K562 (cell line): ENCODE results near the gene KAZN. TPM values are rescaled to one million over a fixed set of nuclear protein-coding genes. Genes with fewer than 3 reads are reported as not detected.

Experiments
- ATAC-seq: fragments of 200-7000 bp; cut with Tn5 transposase; 3 replicates; pipeline ENCODE4 v1.9.1; 2020; ENCODE audit warnings: moderate library complexity
- BruUV-seq: library from RNA; stranded (reverse); fragments of 400-500 nt; replicated peaks from 2 replicates; lab custom pipeline; 2021; lab: Mats Ljungman, UMichigan
- CTCF ChIA-PET: fragments of 300-600 bp; formaldehyde crosslinking; extraction: SDS; loops from one replicate; lab custom pipeline; 2021; ENCODE audit warnings: low intra/inter-chr PET ratio; lab: Yijun Ruan, JAX
- POLR2A ChIA-PET: fragments of 300-600, 350-650 bp; sonication (Branson Sonifier 250); formaldehyde crosslinking; extraction: SDS; loops from one replicate; lab custom pipeline; 2021; ENCODE audit warnings: antibody characterized with exemption, inconsistent platforms; lab: Yijun Ruan, JAX
- DNase-seq, 4 experiments: peaks; one replicate each; pipeline versions ENCODE4 v3.0.0 to v3.0.0-alpha.2; 2011 to 2018; ENCODE audit warnings: low spot score in 3 of 4, mixed read lengths in 3 of 4; ENCODE audit errors: extremely low read depth in 1 of 4
- FAIRE-seq: peaks from 2 replicates; lab custom pipeline; 2011; peaks lifted over from hg19 to GRCh38; lab: Jason Lieb, UNC
- H2AFZ ChIP-seq: 2 replicates; pipeline ENCODE4 v1.6.0; 2011; ENCODE audit warnings: low read depth, low read length, control low read depth, inconsistent platforms
- H3K27ac ChIP-seq: fragments of 200-600 bp; 3 replicates; pipeline ENCODE4 v1.8.0; 2011; ENCODE audit warnings: low read depth, mild to moderate bottlenecking, control low read depth, inconsistent platforms, low read length, moderate library complexity, mixed read lengths; ENCODE audit errors: extremely low read depth
- H3K27me3 ChIP-seq, 2 experiments: fragments of 300-600 bp in 1 of 2; 2 replicates in 1 of 2; 3 replicates in 1 of 2; pipeline versions ENCODE4 v1.6.0 to v1.8.0; 2011; ENCODE audit warnings: inconsistent platforms in 2 of 2, low read length in 2 of 2, mild to moderate bottlenecking in 1 of 2, mixed read lengths in 1 of 2, moderate library complexity in 1 of 2; ENCODE audit not compliant: control insufficient read depth in 2 of 2, insufficient read depth in 2 of 2
- H3K36me3 ChIP-seq: fragments of 300-600 bp; 3 replicates; pipeline ENCODE4 v1.8.0; 2011; ENCODE audit warnings: mild to moderate bottlenecking, low read length, inconsistent platforms; ENCODE audit not compliant: control insufficient read depth, insufficient read depth
- H3K4me1 ChIP-seq, 2 experiments: fragments of 200-600 bp in 1 of 2; replicated peaks in 1 of 2; 2 replicates in 1 of 2; 3 replicates in 1 of 2; pipeline versions ENCODE4 v1.5.1 to v1.8.0; 2011; ENCODE audit warnings: inconsistent platforms in 2 of 2, low read length in 2 of 2, mild to moderate bottlenecking in 1 of 2, mixed read lengths in 1 of 2, moderate library complexity in 1 of 2; ENCODE audit not compliant: control insufficient read depth in 2 of 2, insufficient read depth in 2 of 2
- H3K4me2 ChIP-seq: 2 replicates; pipeline ENCODE4 v1.6.1; 2011; ENCODE audit warnings: low read length, control low read depth, inconsistent platforms, mixed read lengths; ENCODE audit not compliant: insufficient read depth
- H3K4me3 ChIP-seq: fragments of 200-600 bp; sonication (generic), shearing (Covaris generic); 2 replicates; pipeline ENCODE4 v1.5.1; 2016; ENCODE audit warnings: control low read depth, inconsistent platforms
- H3K79me2 ChIP-seq: fragments of 200-600 bp; 3 replicates; pipeline ENCODE4 v1.8.0; 2011; ENCODE audit warnings: low read length, inconsistent platforms; ENCODE audit not compliant: control insufficient read depth, insufficient read depth
- H3K9ac ChIP-seq, 2 experiments: 2 replicates each; pipeline versions ENCODE4 v1.6.0 to v1.6.1; 2011; ENCODE audit warnings: low read depth in 2 of 2, low read length in 2 of 2, control low read depth in 1 of 2, inconsistent platforms in 1 of 2, mild to moderate bottlenecking in 1 of 2, mixed read lengths in 1 of 2; ENCODE audit not compliant: insufficient read depth in 1 of 2
- H3K9me1 ChIP-seq: one replicate; pipeline ENCODE4 v1.6.0; 2011; ENCODE audit warnings: inconsistent platforms, mild to moderate bottlenecking, low read length, moderate library complexity; ENCODE audit not compliant: control insufficient read depth, insufficient read depth
- H3K9me3 ChIP-seq: replicated peaks from 2 replicates; pipeline ENCODE4 v1.5.1; 2011; ENCODE audit warnings: low read depth, low read length, inconsistent platforms; ENCODE audit not compliant: control insufficient read depth, insufficient read depth
- H4K20me1 ChIP-seq: replicated peaks from 2 replicates; pipeline ENCODE4 v1.6.1; 2011; ENCODE audit warnings: low read length, inconsistent platforms, mixed read lengths; ENCODE audit not compliant: control insufficient read depth, insufficient read depth
- CC2D1A ChIP-seq: fragments of 450-650 bp; IDR thresholded peaks from 2 replicates; pipeline ENCODE4 v1.6.1; 2017; ENCODE audit warnings: mild to moderate bottlenecking
- CEBPB ChIP-seq: fragments of 450-650 bp; IDR thresholded peaks from 2 replicates; pipeline ENCODE4 v1.6.1; 2016; ENCODE audit warnings: missing genetic modification characterization, missing compliant biosample characterization
- FOXJ2 ChIP-seq: fragments of 200-800 bp; sonication (Bioruptor generic); IDR thresholded peaks from 2 replicates; pipeline ENCODE4 v1.6.1; 2016; ENCODE audit warnings: missing genetic modification characterization, missing compliant biosample characterization
- HMGXB4 ChIP-seq: sonication (generic); formaldehyde crosslinking; IDR thresholded peaks from 2 replicates; pipeline ENCODE4 v1.8.1; 2023; ENCODE audit warnings: mild to moderate bottlenecking, missing genetic modification reagents
- L3MBTL2 ChIP-seq: fragments of 450-650 bp; IDR thresholded peaks from 2 replicates; pipeline ENCODE4 v1.6.1; 2016; ENCODE audit warnings: mild to moderate bottlenecking, moderate library complexity
- MAX ChIP-seq: sonication (generic); formaldehyde crosslinking; IDR thresholded peaks from 2 replicates; pipeline ENCODE4 v1.9.0; 2022; ENCODE audit warnings: mild to moderate bottlenecking, missing genetic modification reagents
- MNT ChIP-seq, 2 experiments: fragments of 450-650 bp; conservative IDR thresholded peaks; 2 replicates each; pipeline ENCODE4 v1.6.1; 2017; ENCODE audit warnings: mild to moderate bottlenecking in 2 of 2, moderate library complexity in 2 of 2
- MYC ChIP-seq, 2 experiments: fragments of 250-450 bp in 1 of 2; sonication (Bioruptor Pico) in 1 of 2; IDR thresholded peaks; 2 replicates each; pipeline versions ENCODE4 v1.5.1 to v1.6.1; 2012 to 2021; ENCODE audit warnings: low read depth in 2 of 2, borderline replicate concordance in 1 of 2, improper control_type of control experiment in 1 of 2, low read length in 1 of 2, mild to moderate bottlenecking in 1 of 2, moderate library complexity in 1 of 2
- SMARCB1 ChIP-seq: IDR thresholded peaks from 2 replicates; pipeline ENCODE4 v1.6.1; 2011; ENCODE audit warnings: improper control_type of control experiment, low read depth; ENCODE audit not compliant: insufficient read length
- SNRNP70 ChIP-seq: fragments of 200-400 bp; formaldehyde crosslinking; optimal IDR thresholded peaks from 2 replicates; pipeline ENCODE3; 2017; ENCODE audit warnings: low read depth, low read length
- SRF ChIP-seq, 2 experiments: fragments of 250-450, 450-650 bp in 1 of 2; sonication (Bioruptor Pico) in 1 of 2; sonication (generic) in 1 of 2; formaldehyde crosslinking; IDR thresholded peaks; 2 replicates each; pipeline versions ENCODE4 v1.5.0 to v1.5.1; 2020 to 2022; ENCODE audit warnings: mild to moderate bottlenecking in 1 of 2, missing genetic modification reagents in 1 of 2
- THRAP3 ChIP-seq: fragments of 450-650 bp; IDR thresholded peaks from 2 replicates; pipeline ENCODE4 v1.6.1; 2016; ENCODE audit warnings: mild to moderate bottlenecking, inconsistent platforms, borderline replicate concordance
- WGBS: fragments of 100-300 bp; shearing (Covaris generic); methylation state at CpG from one replicate; pipeline ENCODE4 v1.1.6; 2016; ENCODE audit warnings: low coverage, mixed read lengths; ENCODE audit not compliant: insufficient coverage; ENCODE audit errors: missing lambda C conversion rate; 5-methylcytosine and 5-hydroxymethylcytosine counted together
- in situ Hi-C: fragments of 300-500 bp; cut with MboI; formaldehyde crosslinking; loops from 4 replicates; pipeline ENCODE4 v1.15.0; 2018; ENCODE audit warnings: inconsistent platforms, mixed read lengths
- intact Hi-C: fragments of 100-400 bp; cut with micrococcal nuclease; formaldehyde crosslinking; loops from 2 replicates; pipeline ENCODE4 v1.14.2; 2022
- polyA plus RNA-seq, 8 experiments: library from polyadenylated mRNA; depleted of rRNA in 4 of 8; stranded (reverse) in 5 of 8; unstranded in 3 of 8; fragments of >200 nt; fragmentation: Nextera tagmentation in 2 of 8; fragmentation: Illumina TruSeq in 1 of 8; extraction: Ambion mirVana in 2 of 8; extraction: Trizol in 1 of 8; gene quantifications; 2 replicates each; pipeline versions ENCODE4 v1.2.1 to v1.2.3, GENCODE V29; 2011 to 2014; ENCODE audit warnings: inconsistent platforms in 1 of 8, missing spikeins in 1 of 8
- total RNA-seq, 7 experiments: library from RNA; depleted of rRNA in 6 of 7; stranded (reverse); fragments of >200 nt in 6 of 7; fragmentation: Illumina TruSeq in 2 of 7; extraction: Trizol in 2 of 7; gene quantifications; 2 replicates each; pipeline versions ENCODE4 v1.2.1 to v1.2.3, GENCODE V29; 2011 to 2021; ENCODE audit warnings: low replicate concordance in 1 of 7

The KAZN gene
- total and polyA plus RNA-seq, 9 of the 15 experiments (the other 6 are each of a cell fraction or from before 2014, with no cell fraction given) = 2.1 to 21.6 (median 5.4) TPM

GRCh38 chr1:15075817-15076216 lies 477.3 kb downstream of the KAZN start:
- H3K9me1 ChIP-seq = no peaks in the 10 kb centered on the region
- H3K27me3 ChIP-seq = peaks cover 11 to 58% of the 10 kb centered on the region in 2 experiments; a peak in 4 of 5 replicates
- H4K20me1 ChIP-seq = peaks cover 8% of the 10 kb centered on the region; the same call in 1 of the 2 replicates
- BruUV-seq = no TSS peak
- WGBS = 3% methylated on average over 2 of the region's 2 CpGs
- H3K4me1 ChIP-seq = no peaks in the 10 kb centered on the region
- in situ Hi-C loops = no loop called here
- intact Hi-C loops = no loop called here
- no peaks in the 10 kb centered on the region for H3K79me2 ChIP-seq
- H3K9me3 ChIP-seq = no peaks in the 10 kb centered on the region
- H3K4me2 ChIP-seq = no peak overlapping the region
- POLR2A ChIA-PET = interaction anchor here (0.6 to 1.1 kb wide), 3 partner anchors 11 to 311 kb away, joined by 3 read pairs; no protein-coding TSS in a partner anchor
- peak; percentile 17; the same call in 1 of the 3 replicates for ATAC-seq
- CTCF ChIA-PET = no interaction called here
- FAIRE-seq = no peak
- H3K4me3 ChIP-seq = no peak overlapping the region
- no peak overlapping the region for H3K9ac ChIP-seq
- H3K27ac ChIP-seq = no peak overlapping the region
- no peak for TF ChIP-seq THRAP3
- no peak for TF ChIP-seq MYC (IDR thresholded peaks at IDR 0.05; ENCODE audit: low read depth, low read length)
- no peak for TF ChIP-seq MYC (CRISPR knock-in tag; IDR thresholded peaks at IDR 0.05; ENCODE audit: borderline replicate concordance, low read depth)
- no peak for TF ChIP-seq SNRNP70
- H2AFZ ChIP-seq = no peak overlapping the region
- DNase-seq = no peak
- no peaks in the 10 kb centered on the region for H3K36me3 ChIP-seq

GRCh38 chr1:15076807-15077206 lies 478.3 kb downstream of the KAZN start:
- Histone ChIP-seq H3K79me2 (no peaks in the 10 kb centered on the region), H3K4me3 (no peak overlapping the region), H2AFZ (no peak overlapping the region), H3K36me3 (no peaks in the 10 kb centered on the region), H3K27ac (no peak overlapping the region), H3K4me2 (no peak overlapping the region), H3K9me1 (no peaks in the 10 kb centered on the region), H3K9ac (no peak overlapping the region), H3K9me3 (no peaks in the 10 kb centered on the region), H3K4me1 (no peaks in the 10 kb centered on the region), H4K20me1 (peaks cover 8% of the 10 kb centered on the region; the same call in 1 of the 2 replicates), H3K27me3 (peaks cover 15 to 66% of the 10 kb centered on the region in 2 experiments; a peak in 4 of 5 replicates)
- intact Hi-C loops = no loop called here
- ChIA-PET POLR2A (interaction anchor here (0.6 to 1.3 kb wide), 5 partner anchors 11 to 951 kb away, joined by 3 to 4 read pairs (median 4); no protein-coding TSS in a partner anchor), CTCF (no interaction called here)
- FAIRE-seq (no peak), ATAC-seq (no peak), DNase-seq (no peak)
- no TSS peak for BruUV-seq
- in situ Hi-C loops = no loop called here
- WGBS = 34% methylated on average over 9 of the region's 9 CpGs
- TF ChIP-seq CEBPB (tag) (no peak), L3MBTL2 (peak; percentile 57), SRF (CRISPR knock-in tag; IDR thresholded peaks at IDR 0.05) (no peak), MNT (conservative IDR thresholded peaks at IDR 0.05) (0 out of 4 replicates have a peak, but pooled peaks of 1 of the 2 experiments have one; percentile 15), CC2D1A (no peak), FOXJ2 (tag) (no peak), SMARCB1 (no peak), MAX (peak; percentile 40; the same call in 1 of the 2 replicates), HMGXB4 (no peak)
